ENCODE results near the gene TMEM176A. TPM values are rescaled to one million over a fixed set of nuclear protein-coding genes. Genes with fewer than 3 reads are reported as not detected.

TMEM176A gene
- total and polyA plus RNA-seq, 12 donors = 0.78 to 70.9 (median 22.5) TPM

GRCh38 chr7:150831851-150832250 is 31.3 kb downstream of the TMEM176A start:
- intact Hi-C loops (cut with DNase I) = no loop called here
- WGBS, 4 donors = 13 to 41% (median 34%) methylated on average over 1 of the region's 1 CpG
- no peak overlapping the region for H3K27ac ChIP-seq
- H3K4me3 ChIP-seq = no peak overlapping the region
- H3K36me3 ChIP-seq (replicated peaks in 1 of 2) = no peaks in the 10 kb centered on the region
- H3K9me3 ChIP-seq (replicated peaks in 1 of 3) = no peaks in the 10 kb centered on the region
- TF ChIP-seq POLR2A (IDR thresholded peaks at IDR 0.05) = no peak
- no peak for DNase-seq
- H3K4me1 ChIP-seq (replicated peaks in 1 of 2) = peaks cover 0 to 8% of the 10 kb centered on the region in 2 donors
- H3K27me3 ChIP-seq = no peaks in the 10 kb centered on the region

GRCh38 chr7:150835019-150835418 is 34.5 kb downstream of the TMEM176A start:
- peaks cover 0 to 8% of the 10 kb centered on the region in 2 donors for H3K4me1 ChIP-seq (replicated peaks in 1 of 2)
- WGBS, 4 donors = 61 to 81% (median 72%) methylated on average over 1 of the region's 1 CpG
- H3K27ac ChIP-seq = no peak overlapping the region
- DNase-seq = no peak
- H3K27me3 ChIP-seq = no peaks in the 10 kb centered on the region
- no peaks in the 10 kb centered on the region for H3K9me3 ChIP-seq (replicated peaks in 1 of 3)
- TF ChIP-seq, protein P1, sequence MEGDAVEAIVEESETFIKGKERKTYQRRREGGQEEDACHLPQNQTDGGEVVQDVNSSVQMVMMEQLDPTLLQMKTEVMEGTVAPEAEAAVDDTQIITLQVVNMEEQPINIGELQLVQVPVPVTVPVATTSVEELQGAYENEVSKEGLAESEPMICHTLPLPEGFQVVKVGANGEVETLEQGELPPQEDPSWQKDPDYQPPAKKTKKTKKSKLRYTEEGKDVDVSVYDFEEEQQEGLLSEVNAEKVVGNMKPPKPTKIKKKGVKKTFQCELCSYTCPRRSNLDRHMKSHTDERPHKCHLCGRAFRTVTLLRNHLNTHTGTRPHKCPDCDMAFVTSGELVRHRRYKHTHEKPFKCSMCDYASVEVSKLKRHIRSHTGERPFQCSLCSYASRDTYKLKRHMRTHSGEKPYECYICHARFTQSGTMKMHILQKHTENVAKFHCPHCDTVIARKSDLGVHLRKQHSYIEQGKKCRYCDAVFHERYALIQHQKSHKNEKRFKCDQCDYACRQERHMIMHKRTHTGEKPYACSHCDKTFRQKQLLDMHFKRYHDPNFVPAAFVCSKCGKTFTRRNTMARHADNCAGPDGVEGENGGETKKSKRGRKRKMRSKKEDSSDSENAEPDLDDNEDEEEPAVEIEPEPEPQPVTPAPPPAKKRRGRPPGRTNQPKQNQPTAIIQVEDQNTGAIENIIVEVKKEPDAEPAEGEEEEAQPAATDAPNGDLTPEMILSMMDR (IDR thresholded peaks at IDR 0.05) = no peak
- TF ChIP-seq POLR2A (IDR thresholded peaks at IDR 0.05) = no peak
- intact Hi-C loops (cut with DNase I) = no loop called here
- no peak overlapping the region for H3K4me3 ChIP-seq
- H3K36me3 ChIP-seq (replicated peaks in 1 of 2) = no peaks in the 10 kb centered on the region

DNA sequence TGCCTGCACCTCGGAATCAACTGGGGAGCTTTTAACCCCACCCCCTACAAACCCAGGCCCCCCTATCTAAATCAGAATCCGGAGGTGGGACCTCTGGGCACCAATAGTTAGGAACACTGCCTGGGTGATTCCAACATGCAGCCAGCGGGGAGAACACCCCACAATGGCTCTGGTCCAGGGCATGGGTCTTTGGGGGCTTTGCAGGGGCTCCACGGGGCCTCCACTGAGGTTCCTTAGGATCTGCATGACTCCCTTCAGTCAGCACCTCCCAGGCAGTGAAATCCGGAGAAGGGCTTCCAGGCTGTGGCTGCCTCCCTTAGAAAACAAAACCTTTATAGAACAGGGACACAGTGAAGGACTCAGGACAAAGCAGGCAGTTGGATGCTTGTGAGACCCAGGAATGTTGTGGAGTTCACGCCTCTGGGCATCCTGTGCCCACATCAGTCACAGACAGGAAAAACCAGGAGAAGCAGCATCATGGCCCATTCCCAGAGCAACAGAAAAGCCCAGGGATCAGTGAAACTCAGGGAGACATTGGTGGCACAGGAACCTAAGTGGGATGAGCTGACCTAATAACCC is 35.2 kb downstream of the TMEM176A start:
- no peaks in the 10 kb centered on the region for H3K36me3 ChIP-seq (replicated peaks in 1 of 2)
- no peak overlapping the region for H3K27ac ChIP-seq
- no peak for TF ChIP-seq POLR2A (IDR thresholded peaks at IDR 0.05)
- TF ChIP-seq, protein P1 (IDR thresholded peaks at IDR 0.05) = no peak
- H3K4me1 ChIP-seq (replicated peaks in 1 of 2) = peaks cover 0 to 8% of the 10 kb centered on the region in 2 donors
- 68 to 91% (median 77%) methylated on average over 6 of the region's 6 CpGs for WGBS, 4 donors
- no peaks in the 10 kb centered on the region for H3K27me3 ChIP-seq
- H3K4me3 ChIP-seq = no peak overlapping the region
- DNase-seq = peak in 1 of 7 donors; percentile 9
- intact Hi-C loops (cut with DNase I) = no loop called here
- no peaks in the 10 kb centered on the region for H3K9me3 ChIP-seq (replicated peaks in 1 of 3)

DNA sequence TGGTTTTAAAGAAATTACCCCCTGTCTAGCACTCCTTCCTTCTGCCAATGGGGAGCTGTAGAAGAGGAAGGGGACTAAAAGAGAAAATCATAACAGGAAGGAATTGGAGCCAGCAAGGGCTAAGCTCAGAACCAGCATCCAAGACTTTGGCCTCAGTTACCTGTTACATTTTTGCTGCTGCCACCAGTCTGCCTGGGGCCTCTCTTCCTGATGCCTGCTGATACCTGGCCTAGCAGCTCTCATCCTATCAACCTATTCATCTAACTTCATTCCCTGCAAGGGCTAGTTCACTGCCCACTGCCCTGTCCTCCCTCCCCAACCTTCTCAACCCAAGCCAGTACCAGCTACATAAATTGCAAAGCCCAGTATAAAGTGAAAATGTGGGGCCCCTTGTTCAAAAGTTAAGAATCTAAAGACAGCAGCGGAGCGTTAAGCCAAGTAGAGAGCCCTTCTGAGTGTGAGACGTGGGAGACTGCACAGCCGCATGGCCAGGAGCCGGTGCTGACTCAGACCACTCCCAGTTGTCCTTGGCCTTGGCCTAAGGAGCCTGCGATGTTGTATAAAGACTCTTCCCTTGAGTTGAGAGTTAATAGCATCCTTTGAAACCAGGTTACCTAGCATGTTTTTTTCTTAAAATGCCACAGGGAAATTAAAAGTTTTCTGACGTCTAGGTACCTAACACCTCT is 38.5 kb downstream of the TMEM176A start:
- DNase-seq = peak in 4 of 7 donors; percentile 29 to 57 (median 55)
- no peak overlapping the region for H3K4me3 ChIP-seq
- WGBS, 4 donors = 38 to 56% (median 44%) methylated on average over 7 of the region's 7 CpGs

More for the DNA sequence above, 38.5 kb downstream of the TMEM176A start:
- Histone ChIP-seq H3K27me3 (no peaks in the 10 kb centered on the region), H3K27ac (no peak overlapping the region), H3K9me3 (replicated peaks in 1 of 3) (no peaks in the 10 kb centered on the region), H3K4me1 (replicated peaks in 1 of 2) (no peaks in the 10 kb centered on the region), H3K36me3 (replicated peaks in 1 of 2) (no peaks in the 10 kb centered on the region)
- no peak for TF ChIP-seq POLR2A (IDR thresholded peaks at IDR 0.05)
- TF ChIP-seq, protein P1 (IDR thresholded peaks at IDR 0.05) = no peak
- intact Hi-C loops (cut with DNase I) = no loop called here
